Muscle of leg (tissue), 11 donors: ENCODE measurements around the gene WDFY2. TPM values are rescaled to one million over a fixed set of nuclear protein-coding genes. Genes with fewer than 3 reads are reported as not detected.
A peak's percentile ranks its signal among the peaks of the same experiment; 100 is the strongest.
"Not testable (repeated sequence)": the region's sequence is repeated elsewhere in the genome, so short reads cannot be mapped to it uniquely, and the experiment has no call there.

ENCODE experiments used
- DNase-seq: peaks from one replicate; pipeline ENCODE4 v3.0.0; 2013
- H3K27ac ChIP-seq: one replicate; pipeline ENCODE4 v1.5.1; 2013; ENCODE audit warnings: mild to moderate bottlenecking, low read length, control low read depth
- H3K27me3 ChIP-seq: one replicate; pipeline ENCODE4 v1.6.1; 2013; ENCODE audit warnings: low read length; ENCODE audit not compliant: control insufficient read depth, insufficient read depth
- H3K36me3 ChIP-seq: one replicate; pipeline ENCODE4 v1.6.1; 2013; ENCODE audit warnings: low read length; ENCODE audit not compliant: control insufficient read depth, insufficient read depth
- H3K4me1 ChIP-seq: one replicate; pipeline ENCODE4 v1.6.1; 2013; ENCODE audit warnings: low read length; ENCODE audit not compliant: control insufficient read depth, insufficient read depth
- H3K4me3 ChIP-seq: one replicate; pipeline ENCODE4 v1.5.1; 2013; ENCODE audit warnings: low read length, control low read depth
- H3K9me3 ChIP-seq: replicated peaks from 2 replicates; pipeline ENCODE4 v1.6.1; 2013; ENCODE audit warnings: low read depth, low read length; ENCODE audit not compliant: control insufficient read depth
- WGBS: methylation state at CpG from one replicate; pipeline ENCODE4 v1.1.5; 2013; ENCODE audit warnings: missing lambda C conversion rate; ENCODE audit not compliant: insufficient coverage; 5-methylcytosine and 5-hydroxymethylcytosine counted together
- polyA plus RNA-seq, 8 donors: library from polyadenylated mRNA; unstranded; fragments of 120-200 nt; gene quantifications; one replicate each; pipeline versions ENCODE4 v1.2.1 to v1.2.3, GENCODE V29; 2013; ENCODE audit warnings: inconsistent platforms in 1 of 8, low replicate concordance in 1 of 8; ENCODE audit not compliant: insufficient read length in 8 of 8, insufficient read depth in 1 of 8
- total RNA-seq: library from RNA; stranded (reverse); fragments of 120-200 nt; gene quantifications from one replicate; pipeline ENCODE4 v1.2.4, GENCODE V29; 2013

Gene WDFY2
- total and polyA plus RNA-seq, 9 donors, result 4.3 to 9.6 (median 6.5) TPM

DNA sequence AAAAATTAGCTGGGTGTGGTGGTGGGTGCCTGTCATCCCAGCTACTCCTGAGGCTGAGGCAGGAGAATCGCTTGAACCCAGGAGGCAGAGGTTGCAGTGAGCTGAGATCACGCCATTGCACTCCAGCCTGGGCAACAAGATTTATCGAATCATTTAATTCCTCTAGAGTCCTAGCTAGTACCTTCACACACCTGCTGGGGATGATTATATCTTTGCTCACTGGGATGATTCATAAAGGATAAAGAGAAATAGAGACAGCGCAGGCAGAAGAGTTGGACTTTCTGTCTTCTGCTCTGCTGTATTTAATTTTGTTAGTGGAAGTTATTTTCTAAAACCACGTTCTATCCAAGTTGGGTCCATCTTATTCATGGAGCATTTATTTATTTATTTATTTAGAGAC lies 56.4 kb downstream of the WDFY2 start:
- H3K27ac ChIP-seq, H3K4me1 ChIP-seq, DNase-seq, H3K4me3 ChIP-seq, H3K9me3 ChIP-seq, H3K27me3 ChIP-seq, H3K36me3 ChIP-seq: not testable (repeated sequence)
- WGBS, result no CpG with 5 or more reads among the region's 5 CpGs

DNA sequence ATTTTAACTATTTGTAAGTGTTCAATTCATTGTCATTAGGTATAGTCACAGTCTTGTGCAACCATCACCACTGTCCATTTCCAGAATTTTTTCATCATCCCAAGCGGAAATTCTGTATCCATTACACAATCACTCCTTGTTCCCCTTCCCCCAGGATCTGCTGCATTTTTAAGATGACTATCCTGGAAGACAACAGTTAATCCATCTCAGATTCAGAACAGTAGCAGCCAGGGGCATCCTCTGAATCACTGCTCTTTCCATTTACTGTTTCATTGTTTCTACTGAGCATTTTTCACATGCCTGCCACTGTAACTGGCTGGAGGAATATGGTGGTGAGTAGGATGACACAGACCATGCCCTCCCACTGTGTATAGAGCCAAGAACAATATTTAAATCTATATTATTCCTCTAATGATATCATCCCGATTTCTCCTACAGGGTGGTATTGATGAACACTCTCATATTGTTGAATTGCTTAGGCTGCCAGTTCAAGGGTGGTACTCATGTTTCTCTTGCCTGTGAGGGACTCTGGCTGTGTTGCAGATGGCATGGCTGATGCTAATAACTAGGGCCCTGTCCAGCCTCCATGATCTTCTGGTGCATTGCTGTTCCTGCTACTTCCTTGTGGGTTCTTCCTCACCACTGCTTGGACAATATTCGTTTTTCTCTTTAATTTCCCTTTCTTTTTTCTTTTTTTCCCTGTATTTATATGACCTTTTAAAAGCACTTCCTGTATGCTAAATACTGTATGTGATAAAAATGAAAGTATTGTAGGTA lies 59.0 kb downstream of the WDFY2 start:
- no peak overlapping the region for H3K27ac ChIP-seq
- 58% methylated on average over 1 of the region's 3 CpGs for WGBS

DNA sequence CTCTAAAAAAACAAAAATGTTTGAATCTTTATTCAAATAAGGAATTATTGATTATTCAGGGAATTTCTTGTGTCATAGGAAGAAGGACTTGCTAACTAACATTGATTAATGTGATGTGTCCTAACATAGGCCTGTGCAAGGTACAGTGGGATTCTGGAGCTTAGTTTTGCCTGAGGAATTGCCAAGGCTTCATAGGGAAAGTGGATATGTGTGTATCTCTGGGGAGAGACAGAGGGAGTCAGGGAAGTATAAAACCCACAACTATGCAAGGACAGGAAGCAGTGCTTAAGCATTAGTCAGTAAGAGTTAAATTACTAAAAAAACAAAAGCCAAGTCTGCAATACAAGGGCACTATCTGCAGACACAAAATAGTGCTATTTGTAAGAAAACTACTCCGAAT lies 59.6 kb downstream of the WDFY2 start:
- no CpG with 5 or more reads among the region's 1 CpG for WGBS
- peaks cover 4% of the 10 kb centered on the region for H3K4me1 ChIP-seq
- no peak for DNase-seq
- no peaks in the 10 kb centered on the region for H3K9me3 ChIP-seq
- no peaks in the 10 kb centered on the region for H3K27me3 ChIP-seq
- H3K27ac ChIP-seq, result no peak overlapping the region
- H3K36me3 ChIP-seq, result no peaks in the 10 kb centered on the region
- H3K4me3 ChIP-seq, result no peak overlapping the region

More for the DNA sequence above, 59.0 kb downstream of the WDFY2 start:
- no peaks in the 10 kb centered on the region for H3K36me3 ChIP-seq
- no peaks in the 10 kb centered on the region for H3K9me3 ChIP-seq
- peaks cover 4% of the 10 kb centered on the region for H3K4me1 ChIP-seq
- no peak overlapping the region for H3K4me3 ChIP-seq
- H3K27me3 ChIP-seq, result no peaks in the 10 kb centered on the region
- no peak for DNase-seq

DNA sequence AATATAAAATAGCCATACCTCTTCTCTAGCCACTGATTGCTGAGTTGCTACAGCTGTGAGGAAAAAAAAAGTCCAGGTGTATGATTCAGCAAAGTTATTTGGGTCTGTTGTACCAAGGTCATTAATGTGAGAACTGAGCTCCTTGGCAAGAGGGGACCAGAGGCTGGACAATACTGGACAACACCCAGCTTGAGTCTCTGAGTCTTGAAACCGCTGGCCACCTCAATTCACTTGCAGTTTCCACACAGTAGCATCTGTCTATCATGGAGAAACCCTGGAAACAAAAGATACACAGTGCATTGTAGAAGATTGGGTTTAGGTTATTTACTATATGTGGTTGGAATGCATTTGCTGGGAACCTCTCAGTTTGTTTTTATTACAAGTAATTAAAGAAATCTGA lies 60.4 kb downstream of the WDFY2 start:
- peak; percentile 32 for DNase-seq
- H3K27me3 ChIP-seq, result no peaks in the 10 kb centered on the region
- WGBS, result no CpG with 5 or more reads among the region's 1 CpG
- H3K36me3 ChIP-seq, result no peaks in the 10 kb centered on the region
- no peak overlapping the region for H3K27ac ChIP-seq
- no peaks in the 10 kb centered on the region for H3K9me3 ChIP-seq
- peaks cover 4% of the 10 kb centered on the region for H3K4me1 ChIP-seq
- H3K4me3 ChIP-seq, result no peak overlapping the region

DNA sequence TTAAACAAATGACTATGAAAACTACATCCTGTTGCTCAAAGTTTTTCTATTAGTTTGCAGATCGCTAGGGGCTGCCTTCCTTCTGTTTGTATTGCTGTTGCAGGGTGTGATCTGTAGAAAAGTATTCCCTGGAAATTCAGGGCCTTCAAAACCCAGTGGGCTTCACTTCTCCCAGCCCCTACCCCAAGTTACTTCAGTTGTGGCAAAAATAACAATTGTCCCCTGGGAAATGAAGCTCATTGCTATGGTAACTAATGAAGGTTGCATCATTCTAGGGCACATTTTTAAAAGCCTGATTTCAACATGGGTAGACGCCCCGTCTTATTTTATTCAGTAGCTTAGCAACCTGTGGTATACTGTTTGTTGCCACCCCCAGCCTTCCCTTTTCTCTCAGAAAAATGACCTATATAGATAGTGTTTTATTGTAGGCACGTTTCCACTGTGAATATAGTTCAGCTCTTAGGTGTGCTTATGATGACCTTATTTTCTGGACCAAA lies 60.9 kb downstream of the WDFY2 start:
- Histone ChIP-seq H3K4me3 (no peak overlapping the region), H3K27ac (no peak overlapping the region), H3K27me3 (no peaks in the 10 kb centered on the region), H3K4me1 (peaks cover 4% of the 10 kb centered on the region), H3K9me3 (no peaks in the 10 kb centered on the region), H3K36me3 (no peaks in the 10 kb centered on the region)
- WGBS, result no CpG with 5 or more reads among the region's 4 CpGs
- peak; percentile 60 for DNase-seq

DNA sequence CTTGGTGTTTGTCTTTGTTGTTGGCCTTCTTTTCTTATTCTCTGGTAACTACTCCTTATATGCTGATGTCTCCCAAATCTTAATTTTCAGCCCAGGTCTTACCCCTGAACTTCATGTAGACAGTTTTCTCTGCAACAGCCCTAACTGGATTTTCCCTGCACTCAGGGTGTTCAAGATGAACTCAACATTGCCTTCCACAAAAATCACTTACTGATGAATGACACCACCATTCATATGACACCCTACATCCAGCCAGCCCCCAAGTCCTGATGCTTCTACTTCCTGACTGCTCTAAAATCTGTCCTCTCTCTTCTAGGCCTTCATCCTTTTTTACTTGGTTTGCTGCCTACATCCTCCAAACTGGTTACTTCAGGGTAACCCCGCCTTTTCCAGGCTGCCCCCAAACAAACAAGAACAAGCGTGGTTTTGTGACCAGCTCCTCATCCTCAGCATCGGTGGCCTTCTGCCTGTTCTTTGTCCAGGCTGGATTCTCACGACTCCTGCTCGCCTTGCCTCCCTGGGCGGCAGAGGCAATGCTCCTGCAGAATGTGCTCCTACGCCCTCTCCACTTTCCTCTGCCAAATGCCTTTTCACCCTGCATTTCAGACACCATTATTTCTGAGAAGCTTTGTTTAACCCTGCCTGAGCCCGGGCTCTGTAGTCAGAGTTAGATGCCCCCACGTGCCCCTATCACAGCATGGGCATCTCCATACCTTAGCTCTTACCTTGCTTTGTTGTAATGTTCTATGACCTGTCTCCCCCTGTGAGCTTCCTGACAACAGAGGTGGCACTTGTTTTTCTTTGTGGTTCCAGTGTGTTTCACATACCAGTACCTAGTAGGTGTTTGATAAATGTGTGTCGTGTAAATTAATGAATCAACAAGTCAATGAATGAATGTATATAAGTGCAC lies 61.8 kb downstream of the WDFY2 start:
- no peak for DNase-seq
- Histone ChIP-seq H3K27me3 (no peaks in the 10 kb centered on the region), H3K36me3 (no peaks in the 10 kb centered on the region), H3K4me3 (no peak overlapping the region), H3K9me3 (no peaks in the 10 kb centered on the region), H3K4me1 (peaks cover 4% of the 10 kb centered on the region), H3K27ac (no peak overlapping the region)
- 76% methylated on average over 9 of the region's 10 CpGs for WGBS

DNA sequence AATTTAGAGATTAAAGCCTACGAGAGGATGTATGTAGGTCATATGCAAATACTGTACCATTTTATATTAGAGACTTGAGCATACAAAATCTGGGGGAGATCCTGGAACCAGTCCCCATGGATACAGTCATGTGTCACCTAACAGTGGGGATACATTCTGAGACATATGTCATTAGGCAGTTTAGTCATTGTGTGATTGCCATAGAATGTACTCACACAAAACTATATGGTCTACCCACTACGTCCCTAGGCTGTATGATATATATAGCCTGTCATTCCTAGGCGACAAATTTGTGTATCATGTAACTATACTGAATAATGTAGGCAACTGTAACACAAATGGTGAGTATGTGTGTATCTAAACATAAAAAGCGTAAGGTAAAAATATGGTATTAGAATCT lies 62.8 kb downstream of the WDFY2 start:
- H3K27ac ChIP-seq, result no peak overlapping the region
- 86% methylated on average over 1 of the region's 4 CpGs for WGBS
- no peak overlapping the region for H3K4me3 ChIP-seq
- no peaks in the 10 kb centered on the region for H3K9me3 ChIP-seq
- H3K27me3 ChIP-seq, result no peaks in the 10 kb centered on the region
- no peak for DNase-seq
- no peaks in the 10 kb centered on the region for H3K36me3 ChIP-seq
- H3K4me1 ChIP-seq, result peaks cover 4% of the 10 kb centered on the region

DNA sequence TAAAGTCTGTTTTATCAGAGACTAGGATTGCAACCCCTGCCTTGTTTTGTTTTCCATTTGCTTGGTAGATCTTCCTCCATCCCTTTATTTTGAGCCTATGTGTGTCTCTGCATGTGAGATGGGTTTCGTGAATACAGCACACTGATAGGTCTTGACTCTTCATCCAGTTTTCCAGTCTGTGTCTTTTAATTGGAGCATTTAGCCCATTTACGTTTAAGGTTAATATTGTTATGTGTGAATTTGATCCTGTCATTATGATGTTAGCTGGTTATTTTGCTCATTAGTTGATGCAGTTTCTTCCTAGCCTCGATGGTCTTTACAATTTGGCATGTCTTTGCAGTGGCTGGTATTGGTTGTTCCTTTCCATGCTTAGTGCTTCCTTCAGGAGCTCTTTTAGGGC lies 67.9 kb downstream of the WDFY2 start:
- not testable (repeated sequence) for H3K9me3 ChIP-seq, DNase-seq, H3K4me3 ChIP-seq, H3K4me1 ChIP-seq, H3K27me3 ChIP-seq, H3K27ac ChIP-seq, H3K36me3 ChIP-seq
- no CpG with 5 or more reads among the region's 3 CpGs for WGBS

DNA sequence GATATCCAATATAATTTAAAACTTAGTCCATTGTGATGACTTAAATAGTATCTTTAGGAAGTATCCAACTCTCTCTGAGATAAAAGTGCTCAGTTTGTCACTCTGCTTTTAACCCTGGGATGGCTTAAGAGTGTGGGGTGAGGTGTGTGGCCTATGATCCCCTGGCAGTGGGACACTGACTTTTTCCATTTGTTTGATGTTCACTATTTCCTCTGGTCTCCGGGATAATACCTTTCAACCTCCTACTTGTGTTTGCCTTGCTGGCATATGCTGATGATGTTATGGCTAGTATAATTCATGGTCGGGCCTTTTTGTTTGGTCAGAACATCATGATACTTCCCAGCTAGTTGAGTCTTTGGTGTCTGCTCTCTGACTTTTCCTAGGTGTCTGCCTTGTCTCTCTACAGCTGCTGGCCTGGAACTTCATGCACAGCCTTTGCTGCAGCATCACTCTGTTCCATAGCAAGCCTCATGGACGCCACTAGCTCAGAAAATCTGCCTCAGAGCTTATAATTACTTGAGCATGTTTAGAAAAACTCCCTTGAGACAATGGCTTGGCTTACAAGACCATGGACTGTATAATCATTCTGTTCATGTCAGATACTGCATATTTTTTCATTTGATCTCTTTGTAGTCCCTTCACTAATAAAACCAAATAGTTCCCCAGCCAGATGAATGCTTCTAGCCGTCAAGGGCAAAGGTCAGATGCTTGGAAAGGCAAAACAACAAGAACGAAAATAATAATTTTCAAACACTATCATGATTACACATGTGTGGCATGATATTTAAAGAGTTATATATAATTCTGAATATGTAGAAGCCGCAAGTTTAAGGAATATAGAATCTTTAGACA lies 75.2 kb downstream of the WDFY2 start:
- Histone ChIP-seq H3K9me3 (no peaks in the 10 kb centered on the region), H3K4me3 (no peak overlapping the region), H3K27ac (no peak overlapping the region), H3K36me3 (no peaks in the 10 kb centered on the region), H3K27me3 (no peaks in the 10 kb centered on the region), H3K4me1 (no peaks in the 10 kb centered on the region)
- DNase-seq, result peak; percentile 83
- no CpG with 5 or more reads among the region's 6 CpGs for WGBS
